Endothelial cell of umbilical vein (primary cell): ENCODE data around the gene CWC27. TPM values are rescaled to one million over a fixed set of nuclear protein-coding genes. Genes with fewer than 3 reads are reported as not detected.

ENCODE experiments used
- BruUV-seq: library from RNA; stranded (reverse); fragments of 400-500 nt; replicated peaks from 2 replicates; lab custom pipeline; 2021; lab: Mats Ljungman, UMichigan
- CTCF ChIA-PET: fragments of 300-600, 350-600 bp; sonication (Branson Sonifier 250); formaldehyde crosslinking; loops from one replicate; lab custom pipeline; 2021; ENCODE audit warnings: antibody characterized with exemption, inconsistent platforms; lab: Charles Lee
- POLR2A ChIA-PET: fragments of 300-600, 350-600 bp; sonication (Branson Sonifier 250); formaldehyde crosslinking; loops from one replicate; lab custom pipeline; 2021; ENCODE audit warnings: antibody characterized with exemption, inconsistent platforms; lab: Charles Lee
- DNase-seq: peaks from one replicate; pipeline ENCODE4 v3.0.0-alpha.2; 2011; ENCODE audit warnings: low read depth, low spot score
- FAIRE-seq: peaks from 2 replicates; lab custom pipeline; 2011; peaks lifted over from hg19 to GRCh38; lab: Jason Lieb, UNC
- H2AFZ ChIP-seq: 2 replicates; pipeline ENCODE4 v1.6.0; 2012; ENCODE audit warnings: low read depth, low read length, control low read depth, inconsistent platforms
- H3K27ac ChIP-seq: 2 replicates; pipeline ENCODE4 v1.5.1; 2011; ENCODE audit warnings: low read depth, mild to moderate bottlenecking, control low read depth, low read length, moderate library complexity; ENCODE audit not compliant: insufficient read depth
- H3K27me3 ChIP-seq, 2 experiments: 2 replicates each; pipeline versions ENCODE4 v1.6.0 to v1.6.1; 2011; ENCODE audit warnings: low read length in 2 of 2, mixed read lengths in 1 of 2; ENCODE audit not compliant: control insufficient read depth in 2 of 2, insufficient read depth in 2 of 2
- H3K36me3 ChIP-seq, 2 experiments: 2 replicates in 1 of 2; 3 replicates in 1 of 2; pipeline ENCODE4 v1.5.1; 2011; ENCODE audit warnings: low read length in 2 of 2, mild to moderate bottlenecking in 1 of 2, moderate library complexity in 1 of 2; ENCODE audit not compliant: control insufficient read depth in 2 of 2, insufficient read depth in 2 of 2; ENCODE audit errors: extremely low read depth in 1 of 2
- H3K4me1 ChIP-seq: 3 replicates; pipeline ENCODE4 v1.5.1; 2011; ENCODE audit warnings: mild to moderate bottlenecking, low read length; ENCODE audit not compliant: control insufficient read depth, insufficient read depth; ENCODE audit errors: extremely low read depth
- H3K4me2 ChIP-seq: 2 replicates; pipeline ENCODE4 v1.6.1; 2011; ENCODE audit warnings: low read length, control low read depth, mixed read lengths; ENCODE audit not compliant: insufficient read depth
- H3K4me3 ChIP-seq, 3 experiments: fragments of 200-600 bp in 1 of 3; sonication (generic), shearing (Covaris generic) in 1 of 3; replicated peaks in 1 of 3; 2 replicates each; pipeline ENCODE4 v1.5.1; 2011 to 2016; ENCODE audit warnings: control low read depth in 3 of 3, low read length in 3 of 3, mild to moderate bottlenecking in 2 of 3, inconsistent platforms in 1 of 3, low read depth in 1 of 3, moderate library complexity in 1 of 3; ENCODE audit not compliant: insufficient read depth in 1 of 3
- H3K79me2 ChIP-seq: 2 replicates; pipeline ENCODE4 v1.6.0; 2012; ENCODE audit warnings: low read length, inconsistent platforms; ENCODE audit not compliant: control insufficient read depth, insufficient read depth
- H3K9ac ChIP-seq: replicated peaks from 2 replicates; pipeline ENCODE3; 2011; ENCODE audit warnings: low read length, control low read depth; ENCODE audit not compliant: insufficient read depth; ENCODE audit errors: extremely low read depth
- H3K9me1 ChIP-seq: replicated peaks from 3 replicates; pipeline ENCODE4 v1.6.0; 2011; ENCODE audit warnings: mild to moderate bottlenecking, low read length; ENCODE audit not compliant: control insufficient read depth, insufficient read depth; ENCODE audit errors: extremely low read depth
- H3K9me3 ChIP-seq: replicated peaks from 2 replicates; pipeline ENCODE4 v1.5.1; 2012; ENCODE audit warnings: low read length, inconsistent platforms; ENCODE audit not compliant: control insufficient read depth, insufficient read depth
- H4K20me1 ChIP-seq: replicated peaks from 2 replicates; pipeline ENCODE3; 2011; ENCODE audit warnings: mild to moderate bottlenecking, low read length; ENCODE audit not compliant: control insufficient read depth, insufficient read depth; ENCODE audit errors: extremely low read depth
- CTCF ChIP-seq, 2 donors: IDR thresholded peaks; 1 replicate in 1 of 2; 2 replicates in 1 of 2; pipeline ENCODE4 v1.5.1; 2011; ENCODE audit warnings: low read length in 2 of 2, mild to moderate bottlenecking in 2 of 2, moderate library complexity in 2 of 2, control low read depth in 1 of 2, inconsistent platforms in 1 of 2, low read depth in 1 of 2; ENCODE audit not compliant: insufficient read depth in 1 of 2; ENCODE audit errors: extremely low read depth in 1 of 2
- EZH2 ChIP-seq: IDR thresholded peaks from 2 replicates; pipeline ENCODE4 v1.6.1; 2012; ENCODE audit warnings: borderline replicate concordance, low read depth, mild to moderate bottlenecking, moderate library complexity, low read length, inconsistent platforms; ENCODE audit not compliant: severe bottlenecking
- FOS ChIP-seq: IDR thresholded peaks from 2 replicates; pipeline ENCODE4 v1.6.1; 2011; ENCODE audit warnings: mild to moderate bottlenecking, low read length, moderate library complexity, borderline replicate concordance; ENCODE audit not compliant: insufficient read depth
- JUN ChIP-seq: IDR thresholded peaks from 2 replicates; pipeline ENCODE4 v1.6.1; 2011; ENCODE audit warnings: borderline replicate concordance, low read depth; ENCODE audit not compliant: insufficient read length, insufficient read depth
- MAX ChIP-seq: IDR thresholded peaks from 2 replicates; pipeline ENCODE4 v1.6.1; 2011; ENCODE audit not compliant: insufficient read depth, insufficient read length
- MYC ChIP-seq: IDR thresholded peaks from one replicate; pipeline ENCODE4 v1.6.1; 2011; ENCODE audit warnings: mild to moderate bottlenecking, low read depth, low read length
- POLR2A ChIP-seq: IDR thresholded peaks from 2 replicates; pipeline ENCODE4 v1.6.1; 2012; ENCODE audit warnings: low read depth, mild to moderate bottlenecking, control low read depth, low read length
- POLR2AphosphoS5 ChIP-seq: IDR thresholded peaks from 2 replicates; pipeline ENCODE4 v1.6.1; 2012; ENCODE audit warnings: low read depth, mild to moderate bottlenecking, control low read depth, low read length, moderate library complexity; ENCODE audit not compliant: insufficient read depth
- dilution Hi-C: fragments of 300-500 bp; cut with MboI; formaldehyde crosslinking; loops from one replicate; pipeline ENCODE4 v1.15.0; 2019; ENCODE audit warnings: low sequenced_read_pairs; ENCODE audit not compliant: extremely low pct_ligation_motif_present
- intact Hi-C: fragments of 100-400 bp; cut with micrococcal nuclease; formaldehyde crosslinking; loops from one replicate; pipeline ENCODE4 v1.10.0; 2022
- polyA plus RNA-seq, 4 experiments: library from polyadenylated mRNA; depleted of rRNA in 3 of 4; stranded (reverse) in 3 of 4; unstranded in 1 of 4; fragments of >200 nt; gene quantifications; 2 replicates each; pipeline versions ENCODE4 v1.2.1 to v1.2.3, GENCODE V29; 2011 to 2012; ENCODE audit warnings: missing spikeins in 1 of 4
- total RNA-seq: library from RNA; stranded (reverse); gene quantifications from 2 replicates; pipeline ENCODE4 v1.2.3, GENCODE V29; 2021

CWC27 gene
- total and polyA plus RNA-seq, 2 donors (not counting 3 experiments of a cell fraction or from before 2014, with no cell fraction given): 11.9 to 23.8 TPM

DNA sequence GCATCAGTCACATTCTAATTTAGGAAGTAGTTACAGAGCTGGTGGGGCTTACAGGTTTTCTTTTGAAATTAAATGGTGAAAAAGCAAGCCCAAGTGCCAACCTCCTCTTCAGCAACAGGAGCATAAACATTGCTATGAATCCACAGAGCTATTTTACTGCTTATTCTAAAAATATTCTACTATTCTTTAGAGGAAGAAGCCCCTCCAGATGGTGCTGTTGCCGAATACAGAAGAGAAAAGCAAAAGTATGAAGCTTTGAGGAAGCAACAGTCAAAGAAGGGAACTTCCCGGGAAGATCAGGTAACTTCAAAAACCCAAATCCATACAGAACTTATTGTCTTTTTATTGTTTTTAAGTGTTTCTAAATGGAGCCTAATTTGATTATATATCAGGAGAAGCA is 202.8 kb downstream of the CWC27 start:
- Histone ChIP-seq H3K27me3 (no peaks in the 10 kb centered on the region), H3K4me1 (no peaks in the 10 kb centered on the region), H3K9ac (no peak overlapping the region), H3K4me3 (no peak overlapping the region), H3K27ac (no peak overlapping the region), H3K79me2 (no peaks in the 10 kb centered on the region), H3K4me2 (no peak overlapping the region), H3K9me1 (no peaks in the 10 kb centered on the region), H2AFZ (no peak overlapping the region), H3K9me3 (no peaks in the 10 kb centered on the region), H3K36me3 (no peaks in the 10 kb centered on the region), H4K20me1 (no peaks in the 10 kb centered on the region)
- DNase-seq (peak; percentile 3), FAIRE-seq (no peak)
- ChIA-PET CTCF (interaction anchor here (1.0 to 3.5 kb wide), 5 partner anchors 11 to 512 kb away, joined by 3 to 26 read pairs (median 4); no protein-coding TSS in a partner anchor), POLR2A (no interaction called here)
- TF ChIP-seq CTCF (IDR thresholded peaks at IDR 0.05; ENCODE audit: extremely low read depth in 1 of 2, insufficient read depth in 1 of 2, low read depth in 1 of 2, low read length in 2 of 2) (no peak), POLR2AphosphoS5 (no peak), MYC (no peak), FOS (no peak), EZH2 (no peak), JUN (no peak), POLR2A (no peak), MAX (no peak)
- BruUV-seq: no TSS peak
- intact Hi-C loops (no loop called here), dilution Hi-C loops (no loop called here)
